ENCODE results near the gene TPM3. TPM values are rescaled to one million over a fixed set of nuclear protein-coding genes. Genes with fewer than 3 reads are reported as not detected.
A peak's percentile ranks its signal among the peaks of the same experiment; 100 is the strongest.

The TPM3 gene
- total RNA-seq, 4 donors from 2014 or later: 208 to 434 (median 324) TPM

- Histone ChIP-seq H3K36me3 (peaks cover 0 to 18% (median 3%) of the 10 kb centered on the region in 4 donors), H3K27me3 (no peaks in the 10 kb centered on the region), H3K9me3 (no peaks in the 10 kb centered on the region), H3K4me1 (peaks cover 11 to 47% (median 39%) of the 10 kb centered on the region in 4 donors), H3K27ac (peak overlapping the region in 2 of 4 donors; percentile 92 to 98), H3K4me3 (peak overlapping the region in 1 of 4 donors; percentile 67)
- in situ Hi-C loops (cut with MboI; ENCODE audit: low pct_ligation_motif_present in 1 of 4, low pct_unique_long_range_greater_than_20kb in 1 of 4, low sequenced_read_pairs in 3 of 4) (no loop called here), intact Hi-C loops (cut with DNase I; ENCODE audit: low total_unique reads) (no loop called here)
- TF ChIP-seq POLR2AphosphoS5 (IDR thresholded peaks at IDR 0.05) (no peak), CTCF (IDR thresholded peaks at IDR 0.05) (no peak), POLR2A (IDR thresholded peaks at IDR 0.05) (no peak), EP300 (IDR thresholded peaks at IDR 0.05; ENCODE audit: low read depth) (no peak)
- DNase-seq: no peak
- 79 to 81% methylated on average over 1 of the region's 1 CpG for WGBS, 2 donors (ENCODE audit: low coverage in 1 of 2)
These were observed 31.0 kb upstream of the TPM3 start for GRCh38 chr1:154222918-154223317.

DNA sequence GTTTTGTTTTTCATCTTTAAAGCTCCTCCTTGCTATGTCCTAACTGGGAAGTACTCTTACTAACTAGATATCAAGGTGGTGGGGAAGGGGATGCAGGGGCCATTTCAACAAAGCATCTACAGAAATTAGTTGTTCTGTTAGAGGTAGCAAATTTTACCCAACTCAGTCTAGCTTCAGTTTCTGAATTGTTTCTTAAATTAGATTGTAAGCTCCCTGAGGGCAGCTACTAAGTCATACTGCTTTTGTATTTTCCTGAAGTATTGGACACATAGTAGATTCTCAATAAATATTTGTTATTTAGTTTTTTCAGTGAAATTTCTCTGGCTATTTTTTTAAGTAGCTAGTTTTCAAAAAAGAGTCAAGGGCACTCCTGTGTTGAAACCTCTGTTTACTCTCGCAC, 30.6 kb upstream of the TPM3 start:
- intact Hi-C loops (cut with DNase I; ENCODE audit: low total_unique reads): no loop called here
- no peaks in the 10 kb centered on the region for H3K9me3 ChIP-seq
- H3K4me1 ChIP-seq: peaks cover 11 to 51% (median 41%) of the 10 kb centered on the region in 4 donors
- H3K36me3 ChIP-seq: peaks cover 0 to 17% (median 5%) of the 10 kb centered on the region in 4 donors
- H3K4me3 ChIP-seq: peak overlapping the region in 1 of 4 donors; percentile 67
- H3K27me3 ChIP-seq: no peaks in the 10 kb centered on the region
- no peak for DNase-seq
- TF ChIP-seq POLR2A (IDR thresholded peaks at IDR 0.05) (no peak), POLR2AphosphoS5 (IDR thresholded peaks at IDR 0.05) (no peak), CTCF (IDR thresholded peaks at IDR 0.05) (no peak), EP300 (IDR thresholded peaks at IDR 0.05; ENCODE audit: low read depth) (no peak)
- 98 to 100% methylated on average over 1 of the region's 1 CpG for WGBS, 2 donors (ENCODE audit: low coverage in 1 of 2)
- peak overlapping the region; percentile 92 to 99 (median 98) for H3K27ac ChIP-seq
- in situ Hi-C loops (cut with MboI; ENCODE audit: low pct_ligation_motif_present in 1 of 4, low pct_unique_long_range_greater_than_20kb in 1 of 4, low sequenced_read_pairs in 3 of 4): no loop called here

- Histone ChIP-seq H3K9me3 (no peaks in the 10 kb centered on the region), H3K4me1 (peaks cover 11 to 56% (median 42%) of the 10 kb centered on the region in 4 donors), H3K27me3 (no peaks in the 10 kb centered on the region), H3K27ac (peak overlapping the region; percentile 92 to 99 (median 98)), H3K4me3 (peak overlapping the region; percentile 67 to 91 (median 78)), H3K36me3 (peaks cover 0 to 17% (median 5%) of the 10 kb centered on the region in 4 donors)
- peak; percentile 60 for DNase-seq
- in situ Hi-C loops (cut with MboI; ENCODE audit: low pct_ligation_motif_present in 1 of 4, low pct_unique_long_range_greater_than_20kb in 1 of 4, low sequenced_read_pairs in 3 of 4) (no loop called here), intact Hi-C loops (cut with DNase I; ENCODE audit: low total_unique reads) (no loop called here)
- WGBS, 2 donors (ENCODE audit: low coverage in 1 of 2): 0% methylated on average over 2 to 26 of the region's 28 CpGs
- TF ChIP-seq POLR2AphosphoS5 (IDR thresholded peaks at IDR 0.05) (no peak), POLR2A (IDR thresholded peaks at IDR 0.05) (no peak), EP300 (IDR thresholded peaks at IDR 0.05; ENCODE audit: low read depth) (no peak), CTCF (IDR thresholded peaks at IDR 0.05) (no peak)
These were observed 29.5 kb upstream of the TPM3 start for GRCh38 chr1:154221278-154222001.

DNA sequence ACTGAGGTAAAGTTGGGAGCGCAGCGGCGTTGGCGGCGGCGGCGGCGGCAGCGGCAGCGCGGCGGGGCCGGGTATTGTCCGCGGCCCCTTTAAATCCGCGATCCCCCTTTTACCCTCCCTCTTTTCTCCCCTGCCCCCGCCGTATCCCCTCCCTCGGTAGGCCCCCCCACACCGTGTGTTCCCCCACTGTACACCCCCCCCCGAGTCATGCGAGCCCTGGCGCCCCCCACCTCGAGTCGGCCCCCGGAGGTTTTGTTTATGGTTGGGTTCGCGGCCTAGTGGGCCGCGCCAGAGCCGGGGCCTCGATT, 29.0 kb upstream of the TPM3 start:
- peaks cover 11 to 56% (median 42%) of the 10 kb centered on the region in 4 donors for H3K4me1 ChIP-seq
- no peak for TF ChIP-seq EP300 (IDR thresholded peaks at IDR 0.05; ENCODE audit: low read depth)
- TF ChIP-seq POLR2AphosphoS5 (IDR thresholded peaks at IDR 0.05): no peak
- no peak for TF ChIP-seq POLR2A (IDR thresholded peaks at IDR 0.05)
- no peak for TF ChIP-seq CTCF (IDR thresholded peaks at IDR 0.05)
- peak overlapping the region; percentile 67 to 91 (median 78) for H3K4me3 ChIP-seq
- no peaks in the 10 kb centered on the region for H3K27me3 ChIP-seq
- H3K27ac ChIP-seq: peak overlapping the region; percentile 92 to 99 (median 98)
- WGBS, 2 donors (ENCODE audit: low coverage in 1 of 2): 2% methylated on average over 29 of the region's 33 CpGs; no CpG with 5 or more reads in 1 of the 2 donors
- H3K9me3 ChIP-seq: no peaks in the 10 kb centered on the region
- in situ Hi-C loops (cut with MboI; ENCODE audit: low pct_ligation_motif_present in 1 of 4, low pct_unique_long_range_greater_than_20kb in 1 of 4, low sequenced_read_pairs in 3 of 4) (no loop called here), intact Hi-C loops (cut with DNase I; ENCODE audit: low total_unique reads) (no loop called here)
- H3K36me3 ChIP-seq: peaks cover 0 to 17% (median 5%) of the 10 kb centered on the region in 4 donors
- DNase-seq: no peak

Data from transverse colon (tissue), 4 donors.